H1 (cell line): ENCODE data around the gene EXOC3L1. TPM values are rescaled to one million over a fixed set of nuclear protein-coding genes. Genes with fewer than 3 reads are reported as not detected.

Experiments used
- CHD7 ChIP-seq: fragments of 300-600 bp; sonication (generic); IDR thresholded peaks from 2 replicates; pipeline ENCODE4 v1.7.1; 2012; ENCODE audit warnings: low read length, moderate library complexity, mild to moderate bottlenecking, inconsistent platforms; ENCODE audit not compliant: insufficient replicate concordance
- CTBP2 ChIP-seq: IDR thresholded peaks from 2 replicates; pipeline ENCODE4 v1.7.0; 2011; ENCODE audit warnings: borderline replicate concordance, mild to moderate bottlenecking, moderate library complexity, mixed read lengths, low read length; ENCODE audit not compliant: insufficient read depth, insufficient read length
- GABPA ChIP-seq: IDR thresholded peaks from 2 replicates; pipeline ENCODE4 v1.6.1; 2011; ENCODE audit warnings: mild to moderate bottlenecking, low read length, moderate library complexity, borderline replicate concordance; ENCODE audit not compliant: insufficient read depth
- GTF2F1 ChIP-seq: IDR thresholded peaks from 2 replicates; pipeline ENCODE4 v1.6.1; 2012; ENCODE audit warnings: low read depth, low read length, improper control_type of control experiment, borderline replicate concordance
- KDM4A ChIP-seq: IDR thresholded peaks from one replicate; pipeline ENCODE4 v1.7.1; 2012; ENCODE audit warnings: low read depth, mild to moderate bottlenecking, moderate library complexity, low read length, inconsistent platforms; ENCODE audit not compliant: severe bottlenecking
- MAFK ChIP-seq: IDR thresholded peaks from 2 replicates; pipeline ENCODE4 v1.6.1; 2012; ENCODE audit warnings: low read depth, mild to moderate bottlenecking, improper control_type of control experiment, low read length
- MAX ChIP-seq: IDR thresholded peaks from 2 replicates; pipeline ENCODE4 v1.6.1; 2012; ENCODE audit warnings: inconsistent platforms
- NANOG ChIP-seq: IDR thresholded peaks from 2 replicates; pipeline ENCODE4 v1.6.1; 2011; ENCODE audit warnings: low read length, low read depth, mild to moderate bottlenecking, inconsistent platforms; ENCODE audit not compliant: insufficient read depth, poor library complexity, severe bottlenecking
- POLR2AphosphoS5 ChIP-seq: IDR thresholded peaks from 2 replicates; pipeline ENCODE4 v1.6.1; 2011; ENCODE audit warnings: low read depth, low read length
- RXRA ChIP-seq: IDR thresholded peaks from 2 replicates; pipeline ENCODE4 v1.6.1; 2011; ENCODE audit warnings: low read depth, mild to moderate bottlenecking, low read length, moderate library complexity; ENCODE audit not compliant: insufficient read depth
- polyA plus RNA-seq, 7 experiments: library from polyadenylated mRNA; depleted of rRNA in 3 of 7; stranded (reverse) in 5 of 7; unstranded in 2 of 7; fragments of >200 nt in 5 of 7; fragments of 200-250 nt in 2 of 7; gene quantifications; 1 replicate in 5 of 7; 2 replicates in 1 of 7; 4 replicates in 1 of 7; pipeline versions ENCODE4 v1.2.1 to v1.2.3, GENCODE V29; 2011 to 2013; ENCODE audit warnings: missing spikeins in 2 of 7, mixed read lengths in 2 of 7
- total RNA-seq: library from RNA; stranded (reverse); fragmentation: NEBNext Ultra II Directional; extraction: Animal tissue kit (Norgen Biotek cat#: 25700); gene quantifications from 2 replicates; pipeline ENCODE4 v1.2.1, GENCODE V29; 2021

Gene EXOC3L1
- total and polyA plus RNA-seq, 2 of the 8 experiments (the other 6 are each of a cell fraction or from before 2014, with no cell fraction given): 1.3 TPM

- TF ChIP-seq CHD7: no peak
- no peak for TF ChIP-seq KDM4A
- TF ChIP-seq MAX: no peak
- TF ChIP-seq GABPA: no peak
- no peak for TF ChIP-seq CTBP2
- TF ChIP-seq RXRA: no peak
- TF ChIP-seq NANOG: no peak
- TF ChIP-seq MAFK: no peak
- TF ChIP-seq GTF2F1: no peak
- TF ChIP-seq POLR2AphosphoS5: no peak
Measured at GRCh38 chr16:67166598-67167168, 23.3 kb downstream of the EXOC3L1 start (continued).
